SK-N-SH treated with all-trans-retinoic acid at 6 μM for 48 hours (cell line): ENCODE data around the gene SUFU.
"Not testable (repeated sequence)": the region's sequence is repeated elsewhere in the genome, so short reads cannot be mapped to it uniquely, and the experiment has no call there.

Source experiments
- ATAC-seq: fragments of 200-7000 bp; cut with Tn5 transposase; 3 replicates; pipeline ENCODE4 v1.9.1; 2020; ENCODE audit warnings: mild to moderate bottlenecking, moderate library complexity
- ARNTL ChIP-seq: fragments of 450-650 bp; formaldehyde crosslinking; IDR thresholded peaks from 2 replicates; pipeline ENCODE4 v1.5.0; 2020; ENCODE audit warnings: low read depth, mild to moderate bottlenecking, moderate library complexity, borderline replicate concordance
- BACH2 ChIP-seq: fragments of 250-450 bp; sonication (Bioruptor Pico); IDR thresholded peaks from 2 replicates; pipeline ENCODE4 v1.9.0; 2021; ENCODE audit warnings: mild to moderate bottlenecking, borderline replicate concordance
- CREB5 ChIP-seq: fragments of 250-450 bp; sonication (Bioruptor Pico); IDR thresholded peaks from 2 replicates; pipeline ENCODE4 v1.5.1; 2020; ENCODE audit warnings: low read depth, mild to moderate bottlenecking, moderate library complexity
- CSDC2 ChIP-seq: fragments of 250-450 bp; sonication (Bioruptor Pico); IDR thresholded peaks from 2 replicates; pipeline ENCODE4 v1.5.0; 2020; ENCODE audit warnings: mild to moderate bottlenecking, moderate library complexity
- CSRNP3 ChIP-seq: fragments of 250-450 bp; sonication (Bioruptor Pico); IDR thresholded peaks from 2 replicates; pipeline ENCODE4 v1.5.1; 2021; ENCODE audit warnings: mild to moderate bottlenecking, moderate library complexity
- ESRRG ChIP-seq: fragments of 250-450 bp; sonication (Bioruptor Pico); IDR thresholded peaks from 2 replicates; pipeline ENCODE4 v1.6.1; 2021; ENCODE audit warnings: mild to moderate bottlenecking
- GLIS3 ChIP-seq: fragments of 250-450 bp; sonication (Bioruptor Pico); IDR thresholded peaks from 2 replicates; pipeline ENCODE4 v1.5.0; 2020; ENCODE audit warnings: mild to moderate bottlenecking, moderate library complexity
- ISL1 ChIP-seq: fragments of 250-450 bp; sonication (Bioruptor Pico); IDR thresholded peaks from 2 replicates; pipeline ENCODE4 v2.1.2; 2022; ENCODE audit warnings: mild to moderate bottlenecking, moderate library complexity
- OSR1 ChIP-seq: fragments of 250-450 bp; sonication (Bioruptor Pico); IDR thresholded peaks from 2 replicates; pipeline ENCODE4 v1.8.0; 2022; ENCODE audit warnings: moderate library complexity, mild to moderate bottlenecking, inconsistent platforms
- PATZ1 ChIP-seq: fragments of 250-450 bp; sonication (Bioruptor Pico); IDR thresholded peaks from 2 replicates; pipeline ENCODE4 v1.8.0; 2020; ENCODE audit warnings: mild to moderate bottlenecking, moderate library complexity, borderline replicate concordance
- POU6F1 ChIP-seq: fragments of 250-450 bp; sonication (Bioruptor Pico); IDR thresholded peaks from 2 replicates; pipeline ENCODE4 v1.8.0; 2021; ENCODE audit warnings: low read depth, mild to moderate bottlenecking, moderate library complexity, borderline replicate concordance
- PPARA ChIP-seq: fragments of 250-450 bp; sonication (Bioruptor Pico); IDR thresholded peaks from 2 replicates; pipeline ENCODE4 v1.5.0; 2020; ENCODE audit warnings: mild to moderate bottlenecking, borderline replicate concordance
- SNAI2 ChIP-seq: fragments of 250-450 bp; sonication (Bioruptor Pico); IDR thresholded peaks from 2 replicates; pipeline ENCODE4 v1.5.0; 2020; ENCODE audit warnings: mild to moderate bottlenecking, moderate library complexity
- TCF4 ChIP-seq: fragments of 250-450 bp; sonication (Bioruptor Pico); IDR thresholded peaks from 2 replicates; pipeline ENCODE4 v1.8.0; 2021; ENCODE audit warnings: mild to moderate bottlenecking, moderate library complexity, borderline replicate concordance
- TOX ChIP-seq: fragments of 250-450 bp; sonication (Bioruptor Pico); IDR thresholded peaks from 2 replicates; pipeline ENCODE4 v1.8.0; 2021; ENCODE audit warnings: mild to moderate bottlenecking, moderate library complexity, borderline replicate concordance
- ZC3H10 ChIP-seq: fragments of 250-450 bp; sonication (Bioruptor Pico); IDR thresholded peaks from 2 replicates; pipeline ENCODE4 v1.5.1; 2021; ENCODE audit warnings: mild to moderate bottlenecking, moderate library complexity
- ZFP3 ChIP-seq: fragments of 250-450 bp; sonication (Bioruptor Pico); IDR thresholded peaks from 2 replicates; pipeline ENCODE4 v1.5.0; 2020; ENCODE audit warnings: mild to moderate bottlenecking, moderate library complexity
- ZFP30 ChIP-seq: fragments of 450-650 bp; formaldehyde crosslinking; IDR thresholded peaks from 2 replicates; pipeline ENCODE4 v1.5.0; 2022; ENCODE audit warnings: mild to moderate bottlenecking, moderate library complexity
- ZNF565 ChIP-seq: fragments of 450-650 bp; formaldehyde crosslinking; conservative IDR thresholded peaks from 2 replicates; pipeline ENCODE4 v1.5.0; 2020; ENCODE audit warnings: low read depth, mild to moderate bottlenecking, moderate library complexity
- ZNF70 ChIP-seq: fragments of 450-650 bp; formaldehyde crosslinking; IDR thresholded peaks from 2 replicates; pipeline ENCODE4 v1.5.0; 2020; ENCODE audit warnings: mild to moderate bottlenecking, moderate library complexity
- ZNF8 ChIP-seq: fragments of 450-650 bp; formaldehyde crosslinking; IDR thresholded peaks from 2 replicates; pipeline ENCODE4 v1.5.0; 2020; ENCODE audit warnings: mild to moderate bottlenecking, moderate library complexity

SUFU gene

GRCh38 chr10:102493771-102494170 lies 10.0 kb upstream of the SUFU start:
- ATAC-seq, result no peak
- TF ChIP-seq POU6F1 (CRISPR knock-in tag) (no peak), ZC3H10 (CRISPR knock-in tag) (no peak), CSDC2 (CRISPR knock-in tag) (no peak), SNAI2 (CRISPR knock-in tag) (no peak), PPARA (CRISPR knock-in tag) (no peak), ZFP30 (CRISPR knock-in tag) (no peak), ZNF565 (CRISPR knock-in tag) (no peak), BACH2 (CRISPR knock-in tag) (no peak), TCF4 (no peak), ISL1 (no peak), GLIS3 (no peak), CSRNP3 (no peak)
- TF ChIP-seq, all 23 proteins: peak for 0

- ATAC-seq, result no peak
- TF ChIP-seq ZFP3 (no peak), GLIS3 (no peak), ZNF70 (CRISPR knock-in tag) (no peak)
These were observed 6.2 kb upstream of the SUFU start for GRCh38 chr10:102497545-102497944.

GRCh38 chr10:102499356-102499755 lies 4.4 kb upstream of the SUFU start:
- no peak for ATAC-seq
- TF ChIP-seq ARNTL (no peak), ESRRG (CRISPR knock-in tag) (no peak), TOX (CRISPR knock-in tag) (no peak), OSR1 (CRISPR knock-in tag) (no peak), ZFP30 (CRISPR knock-in tag) (no peak), GLIS3 (no peak), ZNF70 (CRISPR knock-in tag) (no peak), ISL1 (no peak), ZNF8 (no peak), CSDC2 (CRISPR knock-in tag) (no peak), PATZ1 (CRISPR knock-in tag) (no peak), CSRNP3 (no peak), BACH2 (CRISPR knock-in tag) (no peak), ZNF565 (CRISPR knock-in tag) (no peak), ZFP3 (no peak), TCF4 (no peak)

- not testable (repeated sequence) for ATAC-seq
These were observed 3.1 kb upstream of the SUFU start for GRCh38 chr10:102500686-102501085.

- no peak for ATAC-seq
- TF ChIP-seq PPARA (CRISPR knock-in tag) (no peak), ZFP3 (no peak), TCF4 (no peak), ZC3H10 (CRISPR knock-in tag) (no peak), ARNTL (no peak), ISL1 (no peak), POU6F1 (CRISPR knock-in tag) (no peak), OSR1 (CRISPR knock-in tag) (no peak), ZNF8 (no peak), ZFP30 (CRISPR knock-in tag) (no peak), ESRRG (CRISPR knock-in tag) (no peak), TOX (CRISPR knock-in tag) (no peak), CSDC2 (CRISPR knock-in tag) (no peak), CREB5 (CRISPR knock-in tag) (no peak), ZNF70 (CRISPR knock-in tag) (no peak), BACH2 (CRISPR knock-in tag) (no peak), ZNF565 (CRISPR knock-in tag) (no peak), SNAI2 (CRISPR knock-in tag) (no peak)
These were observed 2.4 kb upstream of the SUFU start for GRCh38 chr10:102501201-102502028.
